GM12872 (cell line): ENCODE results near the gene SPO11.

ENCODE experiments used
- CTCF ChIP-seq: IDR thresholded peaks from 3 replicates; pipeline ENCODE4 v1.5.1; 2011; ENCODE audit warnings: low read depth, mild to moderate bottlenecking, low read length, moderate library complexity; ENCODE audit not compliant: insufficient read depth

Gene SPO11

GRCh38 chr20:57326667-57327455, 2.7 kb upstream of the SPO11 start:
- TF ChIP-seq CTCF, result no peak

GRCh38 chr20:57327820-57328219, 1.8 kb upstream of the SPO11 start:
- no peak for TF ChIP-seq CTCF

GRCh38 chr20:57330998-57331397, 1.4 kb downstream of the SPO11 start:
- TF ChIP-seq CTCF, result no peak

GRCh38 chr20:57332105-57333089, 2.8 kb downstream of the SPO11 start:
- TF ChIP-seq CTCF, result peak; percentile 2; the same call in 1 of the 3 replicates

- no peak for TF ChIP-seq CTCF
Measured at GRCh38 chr20:57335392-57335791, 5.8 kb downstream of the SPO11 start.

- TF ChIP-seq CTCF, result no peak
Measured at GRCh38 chr20:57341663-57342062, 12.1 kb downstream of the SPO11 start.

GRCh38 chr20:57342829-57343228, 13.2 kb downstream of the SPO11 start:
- TF ChIP-seq CTCF, result no peak
